Stomach (tissue), 4 donors: ENCODE results near the gene C1orf159.

ENCODE experiments used
- POLR2A ChIP-seq, 4 donors: fragments of 450-650 bp; IDR thresholded peaks; one replicate each; pipeline ENCODE4 v1.6.1; 2016; ENCODE audit warnings: antibody characterized with exemption in 4 of 4, control low read depth in 2 of 4, mild to moderate bottlenecking in 1 of 4, moderate library complexity in 1 of 4
- POLR2AphosphoS5 ChIP-seq, 3 donors: sonication (generic); formaldehyde crosslinking; IDR thresholded peaks; one replicate each; pipeline ENCODE4 v1.6.1; 2016; ENCODE audit warnings: antibody characterized with exemption in 3 of 3
- TF ChIP-seq, protein P1 (sequence below), 7 experiments: fragments of 450-650 bp in 4 of 7; fragments of 200-600 bp in 3 of 7; sonication (generic) in 3 of 7; IDR thresholded peaks; one replicate each; pipeline ENCODE4 v1.5.1; 2016 to 2019; ENCODE audit warnings: antibody characterized with exemption in 7 of 7, control low read depth in 2 of 7, mild to moderate bottlenecking in 1 of 7

DNA sequence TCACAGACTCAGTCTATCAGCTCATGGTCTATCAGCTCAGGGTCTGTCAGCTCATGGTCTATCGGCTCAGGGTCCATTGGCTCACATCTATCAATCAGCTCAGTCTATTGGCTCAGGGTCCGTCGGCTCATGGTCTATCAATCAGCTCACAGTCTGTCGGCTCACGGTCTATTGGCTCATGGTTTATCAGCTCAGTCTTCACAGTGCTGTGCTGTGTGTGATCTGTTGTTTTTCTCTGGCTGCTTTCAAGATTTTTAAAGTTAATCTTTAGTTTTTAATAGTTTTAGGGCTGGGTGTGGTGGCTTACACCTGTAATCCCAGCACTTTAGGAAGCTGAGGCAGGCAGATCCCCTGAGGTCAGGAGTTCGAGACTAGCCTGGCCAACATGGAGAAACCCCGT, 14.4 kb downstream of the C1orf159 start:
- TF ChIP-seq POLR2A (IDR thresholded peaks at IDR 0.05) (no peak), POLR2AphosphoS5 (IDR thresholded peaks at IDR 0.05) (no peak)
- TF ChIP-seq, protein P1, sequence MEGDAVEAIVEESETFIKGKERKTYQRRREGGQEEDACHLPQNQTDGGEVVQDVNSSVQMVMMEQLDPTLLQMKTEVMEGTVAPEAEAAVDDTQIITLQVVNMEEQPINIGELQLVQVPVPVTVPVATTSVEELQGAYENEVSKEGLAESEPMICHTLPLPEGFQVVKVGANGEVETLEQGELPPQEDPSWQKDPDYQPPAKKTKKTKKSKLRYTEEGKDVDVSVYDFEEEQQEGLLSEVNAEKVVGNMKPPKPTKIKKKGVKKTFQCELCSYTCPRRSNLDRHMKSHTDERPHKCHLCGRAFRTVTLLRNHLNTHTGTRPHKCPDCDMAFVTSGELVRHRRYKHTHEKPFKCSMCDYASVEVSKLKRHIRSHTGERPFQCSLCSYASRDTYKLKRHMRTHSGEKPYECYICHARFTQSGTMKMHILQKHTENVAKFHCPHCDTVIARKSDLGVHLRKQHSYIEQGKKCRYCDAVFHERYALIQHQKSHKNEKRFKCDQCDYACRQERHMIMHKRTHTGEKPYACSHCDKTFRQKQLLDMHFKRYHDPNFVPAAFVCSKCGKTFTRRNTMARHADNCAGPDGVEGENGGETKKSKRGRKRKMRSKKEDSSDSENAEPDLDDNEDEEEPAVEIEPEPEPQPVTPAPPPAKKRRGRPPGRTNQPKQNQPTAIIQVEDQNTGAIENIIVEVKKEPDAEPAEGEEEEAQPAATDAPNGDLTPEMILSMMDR (IDR thresholded peaks at IDR 0.05): no peak
